BLaER1 treated with 17β-estradiol and CSF1 and Interleukin-3, amounts not matched to agents 10 nM and 100 nM (cell line): ENCODE results near the gene HENMT1.
"Not testable (repeated sequence)": the region's sequence is repeated elsewhere in the genome, so short reads cannot be mapped to it uniquely, and the experiment has no call there.

ENCODE experiments used
- H3K27ac ChIP-seq, 11 experiments: shearing (Covaris generic); formaldehyde crosslinking; 2 replicates each; pipeline ENCODE4 v1.8.1; 2022
- H3K27me3 ChIP-seq, 11 experiments: shearing (Covaris generic); formaldehyde crosslinking; 2 replicates each; pipeline ENCODE4 v1.8.1; 2022
- H3K36me3 ChIP-seq, 11 experiments: shearing (Covaris generic); formaldehyde crosslinking; 2 replicates each; pipeline ENCODE4 v1.8.1; 2022
- H3K4me1 ChIP-seq, 10 experiments: shearing (Covaris generic); formaldehyde crosslinking; 2 replicates each; pipeline ENCODE4 v1.8.1; 2022
- H3K4me2 ChIP-seq, 11 experiments: shearing (Covaris generic); formaldehyde crosslinking; 2 replicates each; pipeline ENCODE4 v1.8.1; 2022
- H3K4me3 ChIP-seq, 10 experiments: shearing (Covaris generic); formaldehyde crosslinking; 2 replicates each; pipeline ENCODE4 v1.8.1; 2022
- H3K9ac ChIP-seq, 11 experiments: shearing (Covaris generic); formaldehyde crosslinking; 2 replicates each; pipeline ENCODE4 v1.8.1; 2022
- H3K9me3 ChIP-seq, 11 experiments: shearing (Covaris generic); formaldehyde crosslinking; replicated peaks in 1 of 11; 2 replicates each; pipeline ENCODE4 v1.8.1; 2022
- H4K20me1 ChIP-seq, 11 experiments: shearing (Covaris generic); formaldehyde crosslinking; 2 replicates each; pipeline ENCODE4 v1.8.1; 2022
- Cebpa-rat ChIP-seq, 11 experiments: shearing (Covaris generic); IDR thresholded peaks; 2 replicates each; pipeline ENCODE4 v1.8.1; 2022

HENMT1 gene

GRCh38 chr1:108699375-108700332 is 38.8 kb upstream of the HENMT1 start:
- peak overlapping the region in 5 of 11 experiments; percentile 10 to 54 (median 40); a peak in 11 of 22 replicates for H3K4me2 ChIP-seq
- no peak for TF ChIP-seq Cebpa-rat (IDR thresholded peaks at IDR 0.05)
- no peak overlapping the region for H3K4me3 ChIP-seq
- H3K4me1 ChIP-seq, result peaks cover 10 to 65% (median 24%) of the 10 kb centered on the region in 10 experiments
- H3K27me3 ChIP-seq, result no peaks in the 10 kb centered on the region
- H3K9me3 ChIP-seq, result no peaks in the 10 kb centered on the region
- H3K36me3 ChIP-seq, result peaks cover 65 to 77% (median 70%) of the 10 kb centered on the region in 11 experiments
- peak overlapping the region in 1 of 11 experiments; percentile 14; a peak in 2 of 22 replicates for H3K27ac ChIP-seq
- H4K20me1 ChIP-seq, result peaks cover 25 to 75% (median 56%) of the 10 kb centered on the region in 11 experiments; a peak in 21 of 22 replicates
- no peak overlapping the region for H3K9ac ChIP-seq

- TF ChIP-seq Cebpa-rat (IDR thresholded peaks at IDR 0.05), result no peak
- Histone ChIP-seq H3K4me1 (peaks cover 19 to 59% (median 31%) of the 10 kb centered on the region in 10 experiments), H4K20me1 (peaks cover 36 to 78% (median 65%) of the 10 kb centered on the region in 11 experiments; a peak in 21 of 22 replicates), H3K9me3 (no peaks in the 10 kb centered on the region), H3K27me3 (no peaks in the 10 kb centered on the region), H3K27ac (peak overlapping the region in 9 of 11 experiments; percentile 30 to 99 (median 56); a peak in 13 of 22 replicates), H3K36me3 (peaks cover 47 to 59% (median 53%) of the 10 kb centered on the region in 11 experiments), H3K4me3 (peak overlapping the region; percentile 85 to 96 (median 90)), H3K4me2 (peak overlapping the region; percentile 71 to 95 (median 86)), H3K9ac (peak overlapping the region; percentile 46 to 97 (median 92); a peak in 19 of 22 replicates)
Observed at GRCh38 chr1:108695535-108695934, 34.6 kb upstream of the HENMT1 start.

GRCh38 chr1:108692724-108693655 is 32.1 kb upstream of the HENMT1 start:
- Histone ChIP-seq H3K4me1 (peaks cover 14 to 43% (median 31%) of the 10 kb centered on the region in 10 experiments; a peak in 19 of 20 replicates), H3K9me3 (no peaks in the 10 kb centered on the region), H3K27ac (peak overlapping the region; percentile 92 to 99 (median 97)), H3K36me3 (peaks cover 24 to 34% (median 28%) of the 10 kb centered on the region in 11 experiments), H3K9ac (peak overlapping the region; percentile 90 to 97 (median 96)), H3K4me2 (peak overlapping the region; percentile 79 to 95 (median 87)), H3K27me3 (no peaks in the 10 kb centered on the region), H4K20me1 (peaks cover 28 to 53% (median 50%) of the 10 kb centered on the region in 11 experiments; a peak in 20 of 22 replicates), H3K4me3 (peak overlapping the region; percentile 85 to 96 (median 90))
- TF ChIP-seq Cebpa-rat (IDR thresholded peaks at IDR 0.05), result no peak

GRCh38 chr1:108691942-108692723 is 31.2 kb upstream of the HENMT1 start, which contains the start of gene PRPF38B:
TSS of gene PRPF38B (plus strand) at chr1:108692310. CDS start at chr1:108692592, 282 bp downstream.
- Histone ChIP-seq H3K27ac (peak within 1 kb of the TSS; percentile 92 to 99 (median 97)), H3K9me3 (no peaks in the 10 kb centered on the region), H3K27me3 (no peaks in the 10 kb centered on the region), H3K4me1 (peaks cover 14 to 42% (median 31%) of the 10 kb centered on the region in 10 experiments; a peak in 19 of 20 replicates), H3K4me3 (peak within 1 kb of the TSS; percentile 85 to 96 (median 90)), H3K9ac (peak within 1 kb of the TSS; percentile 90 to 97 (median 96)), H3K4me2 (peak within 1 kb of the TSS; percentile 82 to 100 (median 92)), H3K36me3 (peaks cover 15 to 25% (median 19%) of the 10 kb centered on the region in 11 experiments), H4K20me1 (peaks cover 23 to 44% (median 42%) of the 10 kb centered on the region in 11 experiments; a peak in 20 of 22 replicates)
- no peak for TF ChIP-seq Cebpa-rat (IDR thresholded peaks at IDR 0.05)

GRCh38 chr1:108691128-108691941 is 30.4 kb upstream of the HENMT1 start:
- peak overlapping the region; percentile 90 to 97 (median 96) for H3K9ac ChIP-seq
- H3K36me3 ChIP-seq, result peaks cover 7 to 17% (median 11%) of the 10 kb centered on the region in 11 experiments; a peak in 19 of 22 replicates
- peaks cover 14 to 34% (median 27%) of the 10 kb centered on the region in 10 experiments; a peak in 19 of 20 replicates for H3K4me1 ChIP-seq
- H3K9me3 ChIP-seq, result no peaks in the 10 kb centered on the region
- H3K27me3 ChIP-seq, result no peaks in the 10 kb centered on the region
- H3K27ac ChIP-seq, result peak overlapping the region; percentile 92 to 99 (median 97); a peak in 21 of 22 replicates
- H4K20me1 ChIP-seq, result peaks cover 16 to 36% (median 34%) of the 10 kb centered on the region in 11 experiments; a peak in 20 of 22 replicates
- H3K4me3 ChIP-seq, result peak overlapping the region; percentile 85 to 96 (median 90)
- no peak for TF ChIP-seq Cebpa-rat (IDR thresholded peaks at IDR 0.05)
- H3K4me2 ChIP-seq, result peak overlapping the region; percentile 75 to 100 (median 92)

GRCh38 chr1:108686614-108687313 is 25.9 kb upstream of the HENMT1 start:
- no peak for TF ChIP-seq Cebpa-rat (IDR thresholded peaks at IDR 0.05)
- Histone ChIP-seq H3K27ac (no peak overlapping the region), H4K20me1 (no peaks in the 10 kb centered on the region), H3K27me3 (no peaks in the 10 kb centered on the region), H3K36me3 (no peaks in the 10 kb centered on the region), H3K9me3 (no peaks in the 10 kb centered on the region), H3K9ac (no peak overlapping the region), H3K4me3 (no peak overlapping the region), H3K4me1 (peaks cover 10 to 17% (median 13%) of the 10 kb centered on the region in 10 experiments; a peak in 19 of 20 replicates), H3K4me2 (no peak overlapping the region)

GRCh38 chr1:108685529-108685928 is 24.6 kb upstream of the HENMT1 start:
- Histone ChIP-seq H3K4me3 (no peak overlapping the region), H3K27ac (no peak overlapping the region), H3K9me3 (no peaks in the 10 kb centered on the region), H3K36me3 (no peaks in the 10 kb centered on the region), H4K20me1 (no peaks in the 10 kb centered on the region), H3K4me1 (peaks cover 0 to 7% (median 2%) of the 10 kb centered on the region in 10 experiments; a peak in 14 of 20 replicates), H3K9ac (no peak overlapping the region), H3K4me2 (no peak overlapping the region), H3K27me3 (no peaks in the 10 kb centered on the region)
- no peak for TF ChIP-seq Cebpa-rat (IDR thresholded peaks at IDR 0.05)

GRCh38 chr1:108681701-108682100 is 20.8 kb upstream of the HENMT1 start:
- H3K27ac ChIP-seq, H3K4me2 ChIP-seq, H3K9me3 ChIP-seq: not testable (repeated sequence)

More at GRCh38 chr1:108681701-108682100, 20.8 kb upstream of the HENMT1 start:
- not testable (repeated sequence) for H3K27me3 ChIP-seq, H3K4me3 ChIP-seq, H3K9ac ChIP-seq, H3K36me3 ChIP-seq, H4K20me1 ChIP-seq
- peaks cover 0 to 17% (median 6%) of the 10 kb centered on the region in 10 experiments; a peak in 11 of 20 replicates for H3K4me1 ChIP-seq
